ENCODE data around the gene SLC39A11. TPM values are rescaled to one million over a fixed set of nuclear protein-coding genes. Genes with fewer than 3 reads are reported as not detected.
"Not testable (repeated sequence)": the region's sequence is repeated elsewhere in the genome, so short reads cannot be mapped to it uniquely, and the experiment has no call there.

Gene SLC39A11
- total RNA-seq, 6 donors from 2014 or later = 16.3 to 57.6 (median 29.5) TPM

- H3K27me3 ChIP-seq = no peaks in the 10 kb centered on the region
- no peak for DNase-seq
- H3K27ac ChIP-seq = no peak overlapping the region
- H3K4me1 ChIP-seq = no peaks in the 10 kb centered on the region
- TF ChIP-seq CTCF (IDR thresholded peaks at IDR 0.05) (no peak), POLR2AphosphoS5 (IDR thresholded peaks at IDR 0.05) (no peak), POLR2A (IDR thresholded peaks at IDR 0.05) (no peak), EP300 (IDR thresholded peaks at IDR 0.05) (no peak)
- 50 to 70% methylated on average over 1 of the region's 1 CpG for WGBS, 2 donors
- H3K9me3 ChIP-seq = peaks cover 0 to 18% (median 9%) of the 10 kb centered on the region in 4 donors
- no peak for ATAC-seq (ENCODE audit: low FRiP score in 2 of 2)
- H3K36me3 ChIP-seq = peaks cover 0 to 6% (median 1%) of the 10 kb centered on the region in 4 donors
- H3K4me3 ChIP-seq = no peak overlapping the region
Observed at GRCh38 chr17:72825218-72825617, 267.3 kb downstream of the SLC39A11 start.

GRCh38 chr17:72824267-72824666 is 268.2 kb downstream of the SLC39A11 start:
- H3K36me3 ChIP-seq; H3K4me3 ChIP-seq; H3K4me1 ChIP-seq; ATAC-seq (ENCODE audit: low FRiP score in 2 of 2); DNase-seq; H3K27me3 ChIP-seq; H3K27ac ChIP-seq: not testable (repeated sequence)
- WGBS, 2 donors = 97 to 98% methylated on average over 4 of the region's 4 CpGs
- H3K9me3 ChIP-seq = peaks cover 0 to 18% (median 9%) of the 10 kb centered on the region in 4 donors

- no peak for TF ChIP-seq CTCF (IDR thresholded peaks at IDR 0.05)
- no peak for ATAC-seq (ENCODE audit: low FRiP score in 2 of 2)
- H3K27me3 ChIP-seq = no peaks in the 10 kb centered on the region
- 80 to 85% methylated on average over 5 of the region's 5 CpGs for WGBS, 2 donors
- peaks cover 0 to 10% (median 5%) of the 10 kb centered on the region in 4 donors for H3K36me3 ChIP-seq
- no peak for DNase-seq
- H3K4me1 ChIP-seq = no peaks in the 10 kb centered on the region
- H3K27ac ChIP-seq = no peak overlapping the region
- peaks cover 0 to 18% (median 9%) of the 10 kb centered on the region in 4 donors for H3K9me3 ChIP-seq
- no peak overlapping the region for H3K4me3 ChIP-seq
Observed at GRCh38 chr17:72822358-72823023, 270.0 kb downstream of the SLC39A11 start.

GRCh38 chr17:72816406-72816805 is 276.1 kb downstream of the SLC39A11 start:
- Histone ChIP-seq H3K9me3 (peaks cover 0 to 1% (median under 1%) of the 10 kb centered on the region in 4 donors), H3K27me3 (no peaks in the 10 kb centered on the region), H3K4me3 (no peak overlapping the region), H3K27ac (no peak overlapping the region), H3K4me1 (no peaks in the 10 kb centered on the region), H3K36me3 (peaks cover 0 to 11% (median 5%) of the 10 kb centered on the region in 4 donors)
- 88 to 92% methylated on average over 7 of the region's 7 CpGs for WGBS, 2 donors
- DNase-seq (no peak), ATAC-seq (ENCODE audit: low FRiP score in 2 of 2) (no peak)
- no peak for TF ChIP-seq EP300 (IDR thresholded peaks at IDR 0.05)
- TF ChIP-seq CTCF (IDR thresholded peaks at IDR 0.05) = no peak
- TF ChIP-seq POLR2A (IDR thresholded peaks at IDR 0.05) = no peak
- no peak for TF ChIP-seq POLR2AphosphoS5 (IDR thresholded peaks at IDR 0.05)

GRCh38 chr17:72813481-72813880 is 279.0 kb downstream of the SLC39A11 start:
- H3K27ac ChIP-seq = no peak overlapping the region
- H3K9me3 ChIP-seq = peaks cover 0 to 9% (median 6%) of the 10 kb centered on the region in 4 donors
- no peaks in the 10 kb centered on the region for H3K4me1 ChIP-seq
- ATAC-seq (ENCODE audit: low FRiP score in 2 of 2) (no peak), DNase-seq (no peak)
- peaks cover 0 to 11% (median 5%) of the 10 kb centered on the region in 4 donors for H3K36me3 ChIP-seq
- WGBS, 2 donors = 88 to 91% methylated on average over 5 of the region's 5 CpGs
- no peak overlapping the region for H3K4me3 ChIP-seq
- no peak for TF ChIP-seq EP300 (IDR thresholded peaks at IDR 0.05)
- TF ChIP-seq POLR2AphosphoS5 (IDR thresholded peaks at IDR 0.05) = no peak
- no peak for TF ChIP-seq POLR2A (IDR thresholded peaks at IDR 0.05)
- no peak for TF ChIP-seq CTCF (IDR thresholded peaks at IDR 0.05)
- no peaks in the 10 kb centered on the region for H3K27me3 ChIP-seq

Measured in upper lobe of left lung (tissue), 6 donors.